Stimulated activated CD4-positive, alpha-beta T cell treated with anti-CD3 and anti-CD28 coated beads, TNF-alpha, amount 100 ng/mL, for 1 hour (primary cell): ENCODE data around the gene IL1B.

ENCODE experiments used
- DNase-seq, 3 donors: peaks; one replicate each; pipeline ENCODE4 v3.0.0-alpha.2; 2020; ENCODE audit warnings: low read depth in 3 of 3, low spot score in 1 of 3

IL1B gene

DNA sequence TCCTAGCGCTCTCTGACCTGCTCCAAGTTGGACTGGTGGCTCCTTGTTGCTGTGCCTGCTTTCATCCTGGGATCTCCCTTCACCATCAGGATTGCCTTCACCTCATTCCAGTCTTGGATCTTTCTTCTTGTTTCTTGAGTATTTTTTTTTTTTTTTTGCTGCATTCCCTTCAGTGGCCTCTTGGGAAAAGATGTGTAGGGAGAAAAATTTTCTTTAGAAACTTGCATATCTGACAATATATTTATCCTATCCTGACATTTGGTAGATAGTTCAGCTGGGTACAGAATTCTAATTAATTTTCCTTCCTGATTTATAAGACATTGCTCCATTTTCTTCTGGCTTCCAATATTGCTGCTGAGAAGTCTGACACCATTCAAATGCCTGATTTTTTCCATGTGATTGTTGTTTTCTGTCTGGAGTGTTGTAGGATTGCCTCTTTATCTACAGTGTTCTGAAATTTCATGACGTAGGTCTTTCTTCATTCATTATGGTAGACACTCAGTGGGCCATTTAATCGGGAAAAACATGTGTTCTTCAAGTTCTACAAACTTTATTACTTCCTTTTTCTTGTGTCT, 29.3 kb downstream of the IL1B start:
- DNase-seq: no peak

DNA sequence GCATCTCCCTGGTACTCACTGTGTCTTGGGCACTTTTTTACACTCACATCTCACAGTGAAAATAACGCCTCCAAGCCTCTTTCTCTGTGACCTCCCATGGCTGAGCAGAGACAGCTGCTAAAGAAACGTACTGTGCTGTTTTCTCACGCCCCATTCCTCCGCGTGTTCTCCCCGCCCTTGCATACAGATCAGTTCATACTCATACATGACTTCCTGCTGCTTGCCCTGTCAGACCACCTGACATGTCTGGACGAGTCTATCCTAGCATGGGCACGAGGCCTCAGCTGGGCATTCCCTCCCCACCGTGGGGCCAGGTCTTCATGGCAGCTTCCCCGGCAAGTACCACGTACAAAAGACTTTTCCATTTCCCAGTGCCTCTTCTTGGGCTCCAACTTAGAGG, 31.0 kb downstream of the IL1B start:
- no peak for DNase-seq

DNA sequence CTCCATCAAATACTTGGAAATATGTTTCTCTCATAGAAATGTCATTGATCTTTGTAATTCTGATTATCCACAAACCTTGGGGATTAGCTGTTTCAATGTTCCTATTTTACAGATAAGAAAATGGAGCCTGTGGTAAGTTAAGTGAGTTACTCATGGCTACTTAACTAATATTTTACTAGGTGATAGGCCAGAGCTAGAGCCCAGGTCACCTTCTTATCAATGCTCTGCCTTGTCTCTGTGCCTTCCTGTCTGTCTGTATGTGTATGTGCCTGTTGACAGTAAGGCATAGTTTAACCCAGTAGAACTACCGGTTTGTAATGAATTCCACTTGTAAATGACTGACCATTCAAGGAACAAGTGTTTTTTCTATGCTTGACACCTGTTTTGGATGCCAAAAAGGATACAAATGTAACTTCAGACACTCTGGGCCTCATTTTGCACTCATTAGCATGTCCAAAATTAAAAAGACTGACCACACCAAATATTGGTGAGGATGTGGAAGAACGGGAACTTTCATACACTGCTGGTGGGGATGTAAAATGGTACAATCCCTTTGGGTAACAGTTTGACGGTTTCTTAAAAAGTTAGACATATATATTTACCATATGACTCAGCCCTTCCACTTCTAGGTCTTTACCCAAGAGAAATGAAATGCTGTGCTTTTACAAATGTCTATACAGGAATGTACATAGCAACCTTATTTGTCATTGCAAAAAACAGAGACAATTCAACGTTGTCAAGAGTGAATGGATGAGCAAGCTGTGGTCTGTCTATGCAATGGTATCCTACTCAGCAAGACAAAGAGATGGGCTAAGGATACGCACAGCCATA, 32.7 kb downstream of the IL1B start:
- DNase-seq: no peak

DNA sequence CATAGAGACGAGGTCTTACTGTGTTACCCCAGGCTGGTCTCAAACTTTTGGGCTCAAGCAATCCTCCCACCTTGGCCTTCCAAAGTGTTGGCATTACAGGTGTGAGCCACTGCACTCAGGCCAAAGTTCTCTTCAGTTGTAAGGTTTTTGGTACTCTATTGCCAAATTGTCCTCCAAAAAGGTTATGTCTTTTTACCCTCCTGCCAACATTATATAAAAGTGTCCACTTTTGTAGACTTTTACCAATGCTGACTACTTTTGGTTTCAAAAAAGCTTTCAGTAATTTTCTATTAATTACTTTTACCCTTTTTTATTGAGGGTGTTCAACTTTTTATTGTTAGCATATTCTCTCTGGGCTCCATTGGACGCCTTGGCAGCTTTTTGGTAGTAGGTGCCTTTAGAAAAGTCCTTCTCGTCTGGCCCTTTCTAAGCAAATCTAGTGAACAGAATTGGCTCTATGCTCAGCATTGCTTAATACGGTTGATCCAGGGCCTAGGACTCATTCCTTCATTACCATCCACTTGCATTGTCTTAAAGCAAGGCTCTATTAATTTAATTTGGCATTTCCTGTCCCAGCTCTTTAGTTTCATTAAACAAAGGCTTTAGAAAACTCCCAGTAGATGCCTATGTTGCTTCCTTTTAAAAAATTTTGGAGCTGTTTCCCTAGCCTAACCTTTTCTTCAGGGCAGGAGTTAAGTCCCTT, 35.5 kb downstream of the IL1B start:
- no peak for DNase-seq

DNA sequence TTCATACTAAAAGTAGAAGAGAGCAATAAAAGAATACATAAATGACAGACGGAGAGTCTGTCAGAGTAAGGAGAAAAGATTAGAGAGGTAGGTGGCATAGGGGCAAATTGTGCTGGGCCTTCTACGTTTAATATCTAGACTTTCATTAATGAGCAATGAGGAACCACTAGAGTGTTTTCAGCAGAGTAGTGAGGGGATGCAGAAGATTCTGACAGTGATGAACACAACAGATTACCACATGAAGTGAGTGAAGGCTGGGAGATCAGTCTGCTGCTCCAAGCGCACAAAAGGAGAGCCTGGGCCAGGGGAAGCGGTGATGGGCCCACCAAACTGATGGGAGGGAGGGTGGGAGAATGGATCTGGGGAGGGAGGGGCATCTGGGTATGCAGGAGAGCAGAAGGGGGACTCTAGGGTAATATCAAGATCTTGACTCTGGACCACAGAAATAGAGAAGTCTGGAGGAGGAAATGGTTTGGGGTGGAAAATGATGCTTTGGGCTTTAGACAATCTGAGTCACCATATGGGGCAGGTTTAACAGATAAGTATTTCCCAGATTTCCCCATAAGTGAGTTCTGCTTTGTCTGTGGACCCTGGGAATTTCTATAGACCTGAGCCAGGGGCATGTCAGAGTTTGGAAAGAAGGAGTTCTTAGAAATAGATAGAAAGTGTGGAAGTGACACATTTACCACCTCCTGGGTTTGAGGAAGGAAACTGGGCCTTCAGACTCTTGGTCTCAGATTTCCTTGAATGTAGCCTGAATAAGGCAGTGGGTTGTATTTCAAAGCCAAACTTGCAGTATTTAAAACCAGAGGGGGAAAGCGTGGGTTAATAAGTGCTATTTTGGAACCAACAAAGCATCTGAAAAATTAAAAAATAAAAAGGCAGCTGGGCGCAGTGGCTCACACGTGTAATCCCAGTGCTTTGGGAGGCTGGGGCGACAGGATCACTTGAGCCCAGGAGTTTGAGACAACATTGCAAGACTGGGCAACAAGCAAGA, 37.3 kb downstream of the IL1B start:
- no peak for DNase-seq

DNA sequence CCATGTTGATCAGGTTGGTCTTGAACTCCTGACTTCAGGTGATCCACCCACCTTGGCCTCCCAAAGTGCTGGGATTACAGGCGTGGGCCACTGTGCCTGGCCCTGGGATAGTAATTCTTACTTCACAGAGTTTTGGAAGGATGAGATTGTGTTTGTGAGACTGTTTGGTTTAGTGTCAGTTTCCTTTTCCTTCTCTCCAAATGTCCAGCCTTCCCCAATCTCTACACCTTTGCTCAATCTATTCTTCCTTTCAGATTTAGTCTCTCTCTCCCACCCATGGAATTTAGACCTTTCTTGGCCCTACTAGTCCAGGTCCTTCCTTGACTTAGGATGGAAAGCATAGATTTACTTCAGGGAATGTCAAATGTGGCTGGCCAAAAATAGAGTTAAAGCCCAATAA, 40.1 kb downstream of the IL1B start:
- no peak for DNase-seq

DNA sequence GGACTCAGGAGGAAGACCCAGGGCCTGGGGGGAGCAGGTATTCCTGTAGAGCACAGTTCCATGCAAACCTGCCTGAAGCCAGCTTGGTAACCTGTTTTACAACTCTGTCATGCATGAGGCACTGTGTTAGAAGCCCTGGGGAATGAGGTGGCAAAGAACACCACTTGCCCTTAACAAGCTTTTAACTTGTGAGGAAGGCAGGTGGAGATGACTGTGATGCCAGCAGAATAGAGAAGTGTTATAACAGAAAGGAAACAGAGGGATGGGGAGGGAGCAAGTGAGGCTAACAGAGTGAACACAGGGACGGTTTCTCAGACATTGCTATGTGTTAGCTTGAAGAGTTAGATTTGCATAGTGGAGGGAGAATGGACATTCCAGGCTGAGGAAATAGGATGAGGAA, 40.8 kb downstream of the IL1B start:
- DNase-seq: no peak

DNA sequence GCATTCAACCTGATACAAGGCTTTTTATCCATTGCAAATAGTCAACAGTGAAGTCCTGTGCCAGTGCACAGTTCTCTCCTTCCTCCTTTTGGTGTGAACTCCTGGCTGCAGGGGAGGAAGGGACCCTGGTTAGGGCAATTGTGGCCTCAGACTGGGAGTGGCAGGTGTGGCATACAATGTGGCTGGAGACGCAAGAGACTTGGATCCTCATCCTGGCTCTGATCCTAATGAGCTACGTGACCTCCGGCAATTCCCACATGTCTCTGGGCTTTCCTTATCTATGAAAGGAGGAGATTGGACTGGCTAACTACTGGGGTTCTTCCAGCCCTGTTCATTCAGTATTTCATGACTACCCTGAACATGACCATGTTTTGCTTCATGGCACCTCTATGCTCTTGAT, 41.7 kb downstream of the IL1B start:
- no peak for DNase-seq

DNA sequence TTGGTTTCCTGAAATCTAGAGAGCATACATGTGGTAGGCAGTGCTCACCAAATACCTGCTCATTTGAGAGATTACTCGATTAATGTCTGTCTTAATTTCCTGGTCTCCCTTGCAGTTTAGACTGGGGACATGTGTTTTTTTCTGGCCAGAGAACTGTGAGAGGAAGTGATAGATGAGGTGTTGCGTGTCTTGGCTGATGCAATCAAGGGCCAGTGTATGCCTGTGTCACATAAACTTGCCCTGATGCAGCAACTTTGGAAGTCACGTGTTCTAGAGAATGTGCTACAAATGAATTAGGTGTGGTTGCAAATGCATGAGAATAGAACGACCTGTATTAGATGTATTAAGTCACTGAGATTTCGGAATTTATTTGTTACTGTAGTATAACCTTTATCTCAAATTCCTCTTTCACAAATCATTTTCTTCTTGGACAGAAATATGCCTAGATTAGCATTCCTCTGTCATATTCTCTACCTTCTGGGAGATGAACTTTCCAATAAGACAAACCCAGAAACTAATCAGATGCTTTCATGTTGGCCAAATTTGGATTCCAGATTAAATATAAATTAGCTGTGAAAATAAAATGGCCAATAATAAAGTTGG, 42.3 kb downstream of the IL1B start:
- DNase-seq: no peak

DNA sequence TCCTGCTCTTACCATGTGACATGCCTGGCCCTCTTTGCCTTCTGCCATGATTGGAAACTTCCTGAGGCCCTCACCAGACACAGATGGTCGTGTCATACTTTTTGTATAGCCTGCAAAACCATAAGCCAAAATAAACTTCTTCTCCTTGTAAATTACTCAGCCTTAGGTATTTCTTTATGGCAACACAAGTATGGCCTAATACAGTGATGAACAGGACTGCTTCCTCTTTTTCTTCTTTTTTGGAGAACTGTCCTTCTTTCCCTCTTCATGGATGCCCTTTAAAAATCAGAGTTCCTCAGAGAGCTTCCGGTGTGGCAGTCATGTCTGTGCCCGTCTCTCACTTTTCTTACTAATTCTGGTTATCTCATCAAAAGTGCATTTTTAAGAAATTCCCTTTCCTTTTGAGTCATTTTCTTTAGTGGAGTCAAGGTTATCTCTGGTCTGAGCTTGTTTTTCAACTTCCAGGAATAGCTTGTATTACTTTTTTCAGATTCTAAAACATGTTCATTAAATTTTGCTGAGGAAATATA, 43.1 kb downstream of the IL1B start:
- DNase-seq: no peak

DNA sequence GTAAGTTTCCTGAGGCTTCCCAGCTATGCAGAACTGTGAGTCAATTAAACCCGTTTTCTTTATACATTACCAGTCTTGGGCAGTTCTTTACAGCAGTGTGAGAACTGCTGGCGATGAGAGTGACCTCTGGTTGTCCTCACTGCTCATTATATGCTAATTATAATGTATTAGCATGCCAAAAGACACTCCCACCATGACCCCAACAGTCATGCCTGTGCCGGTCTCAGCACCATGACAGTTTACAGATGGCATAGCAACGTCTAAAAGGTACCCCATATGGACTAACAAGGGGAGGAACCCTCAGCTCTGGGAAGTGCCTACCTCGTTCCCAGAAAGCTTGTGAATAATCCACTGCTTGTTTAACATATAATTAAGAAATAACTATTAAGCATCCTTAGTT, 44.2 kb downstream of the IL1B start:
- no peak for DNase-seq

DNA sequence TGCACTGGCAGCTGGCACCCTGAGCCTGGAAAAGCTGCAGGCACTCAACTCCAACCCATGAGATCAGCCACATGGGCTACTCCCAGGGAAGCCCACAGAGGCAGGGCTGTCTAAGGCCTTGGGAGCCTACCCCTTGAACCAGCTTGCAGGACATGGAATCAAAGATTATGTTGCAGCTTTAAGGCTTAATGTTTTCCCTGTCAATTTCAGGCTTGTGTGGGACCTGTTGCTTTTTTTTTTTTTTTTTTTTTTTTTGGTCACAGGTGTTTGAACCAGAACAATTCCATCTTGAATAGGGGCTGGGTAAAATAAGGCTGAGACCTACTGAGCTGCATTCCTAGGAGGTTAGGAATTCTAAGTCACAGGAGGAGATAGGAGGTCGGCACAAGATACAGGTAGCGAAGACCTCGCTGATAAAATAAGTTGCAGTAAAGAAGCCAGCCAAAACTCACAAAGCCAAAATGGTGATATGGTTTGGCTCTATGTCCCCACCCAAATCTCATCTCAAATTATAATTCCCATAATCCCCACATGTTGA, 44.8 kb downstream of the IL1B start:
- DNase-seq: no peak

DNA sequence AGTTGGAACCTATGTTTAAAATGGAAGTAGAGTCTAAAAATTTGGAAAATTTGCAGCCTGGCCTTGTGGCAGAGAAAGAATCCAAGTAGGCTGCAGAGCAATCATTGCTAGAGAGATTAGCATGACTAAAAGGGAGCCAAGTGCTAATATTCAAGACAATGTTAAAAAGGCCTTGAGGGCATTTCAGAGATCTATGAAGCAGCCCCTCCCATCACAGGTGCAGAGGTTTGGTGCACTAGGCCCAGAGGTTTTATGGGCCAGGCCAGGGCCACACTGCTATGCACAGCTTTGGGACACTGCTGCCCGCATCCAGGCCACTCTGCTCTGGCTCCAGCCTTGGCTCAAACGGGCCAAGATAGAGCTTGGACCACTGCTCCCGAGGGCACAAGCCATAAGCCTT, 45.6 kb downstream of the IL1B start:
- DNase-seq: no peak

DNA sequence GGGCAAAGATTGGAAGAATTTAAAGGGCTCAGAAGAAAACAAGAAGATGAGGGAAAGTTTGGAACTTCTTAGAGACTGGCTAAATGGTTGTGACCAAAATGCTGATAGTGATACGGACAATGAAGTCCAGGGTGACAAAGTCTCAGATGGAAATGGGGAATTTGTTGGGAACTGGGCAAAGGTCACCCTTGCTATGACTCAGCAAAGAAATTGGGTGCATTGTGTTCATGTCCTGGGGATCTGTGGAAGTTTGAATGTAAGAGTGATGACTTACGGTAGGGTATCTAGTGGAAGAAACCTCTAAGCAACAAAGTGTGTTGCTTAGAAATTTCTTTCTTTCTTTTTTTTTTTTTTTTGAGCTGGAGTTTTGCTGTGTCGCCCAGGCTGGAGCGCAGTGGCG, 46.3 kb downstream of the IL1B start:
- no peak for DNase-seq

DNA sequence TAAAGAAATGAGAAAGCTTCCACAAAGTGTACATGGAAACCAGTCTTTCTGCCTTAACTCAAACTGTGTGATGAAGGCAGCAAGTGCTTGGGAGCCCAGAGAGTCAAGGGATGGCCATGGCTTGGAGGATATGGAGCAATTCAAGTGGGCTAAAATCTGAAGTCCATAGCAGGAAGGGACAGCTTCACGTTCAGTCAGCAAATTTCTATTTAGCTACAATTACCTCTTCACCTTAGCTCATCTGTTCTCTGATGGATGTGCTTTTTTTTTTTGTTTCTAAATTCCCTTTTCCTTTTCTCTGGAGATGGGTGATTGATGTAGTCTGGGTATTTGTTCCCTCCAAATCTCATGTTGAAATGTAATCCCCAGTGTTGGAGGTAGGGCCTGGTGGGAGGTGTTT, 47.4 kb downstream of the IL1B start:
- DNase-seq: no peak

DNA sequence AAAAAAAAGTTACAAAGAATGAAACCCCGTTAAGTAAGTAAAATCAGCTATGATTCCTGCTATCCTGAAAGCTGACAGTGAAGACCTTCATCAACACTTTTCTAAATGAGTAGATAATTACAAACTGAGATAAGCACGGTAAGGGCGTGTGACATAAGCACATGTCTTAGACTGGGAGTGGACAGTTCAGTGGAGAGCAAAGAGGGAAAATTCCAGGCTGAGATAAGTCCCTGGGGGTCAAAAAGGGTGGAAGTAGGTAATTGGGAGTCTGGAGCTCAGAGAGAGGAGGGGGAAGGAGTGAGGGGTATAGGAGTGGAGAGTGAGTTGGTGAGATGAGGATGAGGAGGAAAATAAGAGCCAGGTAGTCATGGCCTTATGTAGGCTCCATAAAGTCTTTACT, 47.9 kb downstream of the IL1B start:
- no peak for DNase-seq

DNA sequence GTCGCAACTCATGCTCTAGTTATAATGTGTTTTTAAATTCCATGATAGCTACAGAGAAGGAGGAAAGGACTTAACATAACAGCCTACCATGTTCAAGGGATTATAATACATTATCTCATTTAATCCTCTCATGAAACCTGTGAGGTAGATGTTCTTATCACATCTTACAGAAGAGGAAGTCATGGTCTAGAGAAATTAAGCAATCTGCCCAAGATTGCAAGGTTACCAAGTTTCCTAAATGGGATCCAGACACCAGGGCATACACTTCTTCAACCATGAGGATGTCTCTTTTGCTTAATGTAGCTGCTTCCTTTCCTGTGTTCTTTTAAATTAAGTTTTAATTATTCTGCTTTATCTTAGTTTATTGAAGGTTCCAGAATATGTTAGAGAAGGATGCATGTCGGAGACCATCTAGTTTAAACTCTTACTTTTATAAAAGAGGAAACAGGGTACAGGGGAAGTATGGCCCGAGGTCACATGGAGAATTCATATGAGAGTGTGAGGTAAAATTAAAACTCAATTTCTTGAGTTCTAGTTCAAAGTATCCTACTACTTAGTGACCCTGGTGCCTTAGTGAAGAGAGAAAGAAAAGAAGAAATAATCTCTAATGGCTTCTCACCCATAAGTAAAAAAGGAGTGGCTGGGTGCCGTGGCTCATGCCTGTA, 48.7 kb downstream of the IL1B start:
- DNase-seq: no peak

DNA sequence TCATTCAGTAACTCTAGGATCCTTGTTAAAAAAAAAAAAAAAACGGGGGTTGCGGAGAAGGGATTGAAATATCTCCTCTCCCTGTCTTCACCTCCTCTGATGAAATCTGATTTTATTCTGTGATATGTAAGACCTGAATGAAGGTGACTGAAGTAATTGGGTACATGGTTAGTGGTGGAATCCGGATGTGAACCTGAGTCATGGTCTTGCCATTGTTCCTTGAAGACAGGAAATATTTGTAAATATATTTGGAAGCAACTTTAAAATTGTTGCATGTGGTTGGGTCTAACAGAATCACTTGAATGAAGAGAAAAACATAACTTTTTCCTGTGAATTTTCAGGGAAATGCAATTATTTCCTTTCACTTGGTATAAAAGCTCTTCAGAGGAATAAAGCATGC, 49.3 kb downstream of the IL1B start:
- DNase-seq: no peak
